HepG2 (cell line): ENCODE measurements around the gene ICAM2. TPM values are rescaled to one million over a fixed set of nuclear protein-coding genes. Genes with fewer than 3 reads are reported as not detected.
"Not testable (repeated sequence)": the region's sequence is repeated elsewhere in the genome, so short reads cannot be mapped to it uniquely, and the experiment has no call there.

ENCODE experiments used
- ATAC-seq: fragments of 200-7000 bp; cut with Tn5 transposase; 3 replicates; pipeline ENCODE4 v1.9.1; 2020; ENCODE audit warnings: mild to moderate bottlenecking, moderate library complexity
- BruUV-seq: library from RNA; stranded (reverse); fragments of 400-500 nt; replicated peaks from 2 replicates; lab custom pipeline; 2021; lab: Mats Ljungman, UMichigan
- CTCF ChIA-PET: fragments of 300-600 bp; formaldehyde crosslinking; extraction: SDS; loops from one replicate; lab custom pipeline; 2021; ENCODE audit warnings: low total read pairs, inconsistent platforms, low intra/inter-chr PET ratio; lab: Yijun Ruan, JAX
- POLR2A ChIA-PET: fragments of 350-600 bp; sonication (Branson Sonifier 250); formaldehyde crosslinking; loops from one replicate; lab custom pipeline; 2020; ENCODE audit warnings: antibody characterized with exemption, inconsistent platforms; lab: Yijun Ruan, JAX
- DNase-seq: peaks from one replicate; pipeline ENCODE4 v3.0.0-alpha.2; 2015; ENCODE audit warnings: low spot score
- FAIRE-seq: peaks from 3 replicates; lab custom pipeline; 2011; peaks lifted over from hg19 to GRCh38; lab: Jason Lieb, UNC
- H2AFZ ChIP-seq: one replicate; pipeline ENCODE4 v1.6.1; 2011; ENCODE audit warnings: low read length, inconsistent platforms
- H3K27ac ChIP-seq: fragments of 300-600 bp; 3 replicates; pipeline ENCODE4 v1.8.0; 2011; ENCODE audit warnings: mixed run types, mild to moderate bottlenecking, mixed read lengths, low read length, inconsistent platforms; ENCODE audit not compliant: insufficient read depth; ENCODE audit errors: extremely low read length
- H3K27me3 ChIP-seq, 2 experiments: fragments of 200-600 bp in 1 of 2; 2 replicates in 1 of 2; 3 replicates in 1 of 2; pipeline versions ENCODE4 v1.6.0 to v1.8.0; 2011; ENCODE audit warnings: low read length in 2 of 2, mild to moderate bottlenecking in 2 of 2, moderate library complexity in 2 of 2, inconsistent platforms in 1 of 2; ENCODE audit not compliant: insufficient read depth in 2 of 2, control insufficient read depth in 1 of 2
- H3K36me3 ChIP-seq, 2 experiments: fragments of 200-600 bp in 1 of 2; replicated peaks in 1 of 2; 2 replicates in 1 of 2; 3 replicates in 1 of 2; pipeline versions ENCODE4 v1.5.1 to v1.8.0; 2011; ENCODE audit warnings: low read length in 2 of 2, inconsistent platforms in 1 of 2; ENCODE audit not compliant: insufficient read depth in 2 of 2, control insufficient read depth in 1 of 2
- H3K4me1 ChIP-seq: 2 replicates; pipeline ENCODE4 v1.5.1; 2012; ENCODE audit warnings: low read length, inconsistent platforms; ENCODE audit not compliant: insufficient read depth
- H3K4me2 ChIP-seq: 2 replicates; pipeline ENCODE4 v1.6.0; 2011; ENCODE audit warnings: low read depth, low read length, inconsistent platforms
- H3K4me3 ChIP-seq, 3 experiments: fragments of 200-600 bp in 1 of 3; sonication (generic), shearing (Covaris generic) in 1 of 3; replicated peaks in 1 of 3; 2 replicates each; pipeline ENCODE4 v1.5.1; 2011 to 2016; ENCODE audit warnings: low read length in 3 of 3, inconsistent platforms in 2 of 3, low read depth in 2 of 3, mild to moderate bottlenecking in 2 of 3, control low read depth in 1 of 3, mixed read lengths in 1 of 3; ENCODE audit not compliant: insufficient read depth in 1 of 3
- H3K79me2 ChIP-seq: one replicate; pipeline ENCODE4 v1.6.1; 2011; ENCODE audit warnings: low read length, inconsistent platforms; ENCODE audit not compliant: insufficient read depth
- H3K9ac ChIP-seq: 2 replicates; pipeline ENCODE4 v1.6.0; 2011; ENCODE audit warnings: mild to moderate bottlenecking, low read depth, low read length, inconsistent platforms; ENCODE audit not compliant: insufficient read depth
- H3K9me3 ChIP-seq: 2 replicates; pipeline ENCODE4 v1.5.1; 2012; ENCODE audit warnings: mild to moderate bottlenecking, low read length
- H4K20me1 ChIP-seq: 2 replicates; pipeline ENCODE4 v1.6.0; 2011; ENCODE audit warnings: inconsistent platforms, mild to moderate bottlenecking, low read length, moderate library complexity; ENCODE audit not compliant: insufficient read depth
- ARID3A ChIP-seq: IDR thresholded peaks from 2 replicates; pipeline ENCODE4 v1.6.1; 2012; ENCODE audit warnings: low read depth, low read length, improper control_type of control experiment
- HES4 ChIP-seq: sonication (generic); formaldehyde crosslinking; IDR thresholded peaks from 2 replicates; pipeline ENCODE4 v1.9.0; 2021; ENCODE audit warnings: mild to moderate bottlenecking, missing genetic modification reagents, borderline replicate concordance
- U2AF1 ChIP-seq: fragments of 200-400 bp; formaldehyde crosslinking; optimal IDR thresholded peaks from 2 replicates; pipeline ENCODE3; 2017; ENCODE audit warnings: mild to moderate bottlenecking, low read depth, low read length
- WGBS: methylation state at CpG from one replicate; pipeline ENCODE4 v1.1.6; 2017; ENCODE audit warnings: low lambda C conversion rate; 5-methylcytosine and 5-hydroxymethylcytosine counted together
- in situ Hi-C: cut with HindIII; loops from 2 replicates; pipeline ENCODE4 v1.10.0; 2017; ENCODE audit warnings: low pct_unique_long_range_greater_than_20kb; ENCODE audit not compliant: extremely low pct_ligation_motif_present
- intact Hi-C: fragments of 100-400 bp; cut with micrococcal nuclease; formaldehyde crosslinking; loops from one replicate; pipeline ENCODE4 v1.10.0; 2022; ENCODE audit not compliant: unreplicated experiment
- polyA plus RNA-seq, 8 experiments: library from polyadenylated mRNA; depleted of rRNA in 3 of 8; stranded (reverse) in 7 of 8; unstranded in 1 of 8; fragments of >200 nt; fragmentation: Illumina TruSeq in 4 of 8; extraction: Trizol in 4 of 8; gene quantifications; 2 replicates each; pipeline versions ENCODE4 v1.2.1 to v1.2.3, GENCODE V29; 2011 to 2016; ENCODE audit warnings: low read depth in 4 of 8, missing spikeins in 1 of 8, mixed read lengths in 1 of 8; ENCODE audit not compliant: insufficient read depth in 1 of 8
- total RNA-seq, 5 experiments: library from RNA; depleted of rRNA; stranded (reverse); fragments of >200 nt; fragmentation: Illumina TruSeq; extraction: Trizol; gene quantifications; 2 replicates each; pipeline ENCODE4 v1.2.3, GENCODE V29; 2016; ENCODE audit warnings: low read depth in 1 of 5
- TF ChIP-seq, protein P1 (sequence below): sonication (generic); formaldehyde crosslinking; IDR thresholded peaks from 2 replicates; pipeline ENCODE4 v1.4.0; 2020; ENCODE audit warnings: missing genetic modification reagents

The ICAM2 gene
- total and polyA plus RNA-seq, 2 of the 13 experiments (the other 11 are each of a cell fraction or from before 2014, with no cell fraction given), result 10.9 to 20.8 TPM

- Histone ChIP-seq H3K4me1 (peaks cover 33% of the 10 kb centered on the region), H3K4me2 (peak overlapping the region; percentile 98; the same call in 1 of the 2 replicates)
- H4K20me1 ChIP-seq, H3K79me2 ChIP-seq, ATAC-seq, H3K36me3 ChIP-seq, H2AFZ ChIP-seq, FAIRE-seq, DNase-seq, H3K4me3 ChIP-seq, H3K9ac ChIP-seq, H3K27me3 ChIP-seq, H3K27ac ChIP-seq, H3K9me3 ChIP-seq, CTCF ChIA-PET, BruUV-seq, in situ Hi-C loops, intact Hi-C loops: not testable (repeated sequence)
- 73% methylated on average over 9 of the region's 9 CpGs for WGBS
- POLR2A ChIA-PET, result interaction anchor here (2.4 kb wide), 1 partner anchor 126 kb away, joined by 12 read pairs; no protein-coding TSS in a partner anchor
Observed at GRCh38 chr17:64019551-64019961, 877 bp downstream of the ICAM2 start.

GRCh38 chr17:64017381-64017980 is 3.0 kb downstream of the ICAM2 start:
- in situ Hi-C loops, result no loop called here
- Histone ChIP-seq H3K79me2 (no peaks in the 10 kb centered on the region), H3K4me3 (no peak overlapping the region), H3K9me3 (no peaks in the 10 kb centered on the region), H3K4me2 (no peak overlapping the region), H4K20me1 (no peaks in the 10 kb centered on the region), H3K27ac (no peak overlapping the region), H2AFZ (no peak overlapping the region), H3K27me3 (no peaks in the 10 kb centered on the region; a peak in 1 of 5 replicates), H3K4me1 (peaks cover 20% of the 10 kb centered on the region), H3K9ac (no peak overlapping the region), H3K36me3 (no peaks in the 10 kb centered on the region; a peak in 1 of 5 replicates)
- ChIA-PET POLR2A (no interaction called here), CTCF (no interaction called here)
- DNase-seq, result no peak
- BruUV-seq, result no TSS peak
- no peak for ATAC-seq
- 19% methylated on average over 2 of the region's 2 CpGs for WGBS
- intact Hi-C loops, result no loop called here
- FAIRE-seq, result no peak
- TF ChIP-seq HES4 (CRISPR knock-in tag), result no peak
- no peak for TF ChIP-seq U2AF1
- TF ChIP-seq ARID3A, result peak; percentile 62; the same call in 1 of the 2 replicates
- TF ChIP-seq, protein P1, sequence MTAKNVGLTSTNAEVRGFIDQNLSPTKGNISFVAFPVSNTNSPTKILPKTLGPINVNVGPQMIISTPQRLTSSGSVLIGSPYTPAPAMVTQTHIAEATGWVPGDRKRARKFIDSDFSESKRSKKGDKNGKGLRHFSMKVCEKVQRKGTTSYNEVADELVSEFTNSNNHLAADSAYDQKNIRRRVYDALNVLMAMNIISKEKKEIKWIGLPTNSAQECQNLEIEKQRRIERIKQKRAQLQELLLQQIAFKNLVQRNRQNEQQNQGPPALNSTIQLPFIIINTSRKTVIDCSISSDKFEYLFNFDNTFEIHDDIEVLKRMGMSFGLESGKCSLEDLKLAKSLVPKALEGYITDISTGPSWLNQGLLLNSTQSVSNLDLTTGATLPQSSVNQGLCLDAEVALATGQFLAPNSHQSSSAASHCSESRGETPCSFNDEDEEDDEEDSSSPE (CRISPR knock-in tag), result no peak
